PC-3 (cell line): Measurements from ENCODE around the gene NPNT. TPM values are rescaled to one million over a fixed set of nuclear protein-coding genes. Genes with fewer than 3 reads are reported as not detected.

Experiments
- ATAC-seq: fragments of 200-7000 bp; cut with Tn5 transposase; 2 replicates; pipeline ENCODE4 v1.9.1; 2020; ENCODE audit warnings: mild to moderate bottlenecking, moderate library complexity
- BruUV-seq: library from RNA; stranded (reverse); fragments of 400-500 nt; replicated peaks from 2 replicates; lab custom pipeline; 2021; lab: Mats Ljungman, UMichigan
- CTCF ChIA-PET: fragments of 300-600 bp; sonication (Branson Sonifier 250); formaldehyde crosslinking; loops from one replicate; lab custom pipeline; 2022; ENCODE audit warnings: antibody characterized with exemption; lab: Charles Lee
- POLR2A ChIA-PET: fragments of 300-600 bp; sonication (Branson Sonifier 250); formaldehyde crosslinking; loops from one replicate; lab custom pipeline; 2022; ENCODE audit warnings: antibody characterized with exemption; ENCODE audit not compliant: unreplicated experiment; lab: Charles Lee
- DNase-seq: peaks from one replicate; pipeline ENCODE4 v3.0.0-alpha.2; 2015
- H2AFZ ChIP-seq: fragments of 300-600 bp; sonication (generic); 2 replicates; pipeline ENCODE4 v1.6.0; 2016; ENCODE audit warnings: antibody characterized with exemption, low read length
- H3F3A ChIP-seq: fragments of 300-600 bp; sonication (generic); one replicate; pipeline ENCODE4 v1.6.0; 2017; ENCODE audit warnings: antibody characterized with exemption, low read length, control low read depth, mild to moderate bottlenecking; ENCODE audit not compliant: unreplicated experiment
- H3K27ac ChIP-seq: fragments of 300-600 bp; sonication (generic); 2 replicates; pipeline ENCODE4 v1.5.1; 2016; ENCODE audit warnings: mild to moderate bottlenecking, low read length
- H3K27me3 ChIP-seq: fragments of 300-600 bp; sonication (generic); 2 replicates; pipeline ENCODE4 v1.6.1; 2016; ENCODE audit warnings: low read length, mixed read lengths
- H3K36me3 ChIP-seq: fragments of 300-600 bp; sonication (generic); 2 replicates; pipeline ENCODE4 v1.6.1; 2016; ENCODE audit warnings: low read depth, mixed run types, low read length, mixed read lengths
- H3K4me1 ChIP-seq: fragments of 300-600 bp; sonication (generic); 2 replicates; pipeline ENCODE4 v1.5.1; 2016; ENCODE audit warnings: low read length; ENCODE audit not compliant: insufficient read depth
- H3K4me2 ChIP-seq: fragments of 300-600 bp; sonication (generic); 2 replicates; pipeline ENCODE4 v1.6.0; 2016; ENCODE audit warnings: low read length
- H3K4me3 ChIP-seq: fragments of 300-600 bp; sonication (generic); 2 replicates; pipeline ENCODE4 v1.5.1; 2016; ENCODE audit warnings: mild to moderate bottlenecking, low read length, mixed read lengths
- H3K79me2 ChIP-seq: fragments of 300-600 bp; sonication (generic); 2 replicates; pipeline ENCODE4 v1.6.1; 2017; ENCODE audit warnings: low read length, mixed read lengths
- H3K9ac ChIP-seq: fragments of 300-600 bp; sonication (generic); 2 replicates; pipeline ENCODE4 v1.6.0; 2016; ENCODE audit warnings: mild to moderate bottlenecking, low read length
- H3K9me2 ChIP-seq: fragments of 300-600 bp; sonication (generic); replicated peaks from 2 replicates; pipeline ENCODE4 v1.6.1; 2016; ENCODE audit warnings: mixed run types, low read length, mixed read lengths
- H3K9me3 ChIP-seq: fragments of 300-600 bp; sonication (generic); 2 replicates; pipeline ENCODE4 v1.6.1; 2016; ENCODE audit warnings: low read length, mixed read lengths
- H4K20me1 ChIP-seq: fragments of 300-600 bp; sonication (generic); 2 replicates; pipeline ENCODE4 v1.6.1; 2016; ENCODE audit warnings: low read length, mixed read lengths
- EZH2 ChIP-seq: fragments of 300-600 bp; sonication (generic); IDR thresholded peaks from one replicate; pipeline ENCODE4 v1.6.1; 2017; ENCODE audit warnings: antibody characterized with exemption, mild to moderate bottlenecking, low read length; ENCODE audit not compliant: unreplicated experiment
- EZH2phosphoT487 ChIP-seq: fragments of 300-600 bp; sonication (generic); IDR thresholded peaks from 2 replicates; pipeline ENCODE4 v1.6.1; 2018; ENCODE audit warnings: mild to moderate bottlenecking, antibody characterized with exemption, low read length, borderline replicate concordance
- intact Hi-C: fragments of 100-400 bp; cut with micrococcal nuclease; formaldehyde crosslinking; loops from 2 replicates; pipeline ENCODE4 v1.9.0; 2023
- total RNA-seq: library from RNA; depleted of rRNA; stranded (reverse); fragments of >200 nt; gene quantifications from 2 replicates; pipeline ENCODE4 v1.2.3, GENCODE V29; 2014
- TF ChIP-seq, protein P1 (sequence below): fragments of 300-600 bp; sonication (generic); conservative IDR thresholded peaks from 2 replicates; pipeline ENCODE4 v1.5.1; 2017; ENCODE audit warnings: antibody characterized with exemption, low read depth, mild to moderate bottlenecking, low read length

Gene NPNT
- total RNA-seq, 1 experiment from 2014 or later, result 29.7 TPM

GRCh38 chr4:105936901-105937300 is 41.6 kb downstream of the NPNT start:
- H4K20me1 ChIP-seq, result no peaks in the 10 kb centered on the region
- H3K9ac ChIP-seq, result no peak overlapping the region
- H3K4me1 ChIP-seq, result no peaks in the 10 kb centered on the region
- H3K9me2 ChIP-seq, result no peaks in the 10 kb centered on the region
- ATAC-seq, result no peak
- intact Hi-C loops, result no loop called here
- POLR2A ChIA-PET, result no interaction called here
- no peaks in the 10 kb centered on the region for H3K79me2 ChIP-seq
- BruUV-seq, result no TSS peak
- no peaks in the 10 kb centered on the region for H3K9me3 ChIP-seq
- no peaks in the 10 kb centered on the region for H3K27me3 ChIP-seq
- H3K36me3 ChIP-seq, result no peaks in the 10 kb centered on the region
- no peaks in the 10 kb centered on the region for H3F3A ChIP-seq
- no peak overlapping the region for H3K27ac ChIP-seq
- no peak overlapping the region for H2AFZ ChIP-seq
- H3K4me3 ChIP-seq, result no peak overlapping the region
- H3K4me2 ChIP-seq, result no peak overlapping the region
- TF ChIP-seq, protein P1, sequence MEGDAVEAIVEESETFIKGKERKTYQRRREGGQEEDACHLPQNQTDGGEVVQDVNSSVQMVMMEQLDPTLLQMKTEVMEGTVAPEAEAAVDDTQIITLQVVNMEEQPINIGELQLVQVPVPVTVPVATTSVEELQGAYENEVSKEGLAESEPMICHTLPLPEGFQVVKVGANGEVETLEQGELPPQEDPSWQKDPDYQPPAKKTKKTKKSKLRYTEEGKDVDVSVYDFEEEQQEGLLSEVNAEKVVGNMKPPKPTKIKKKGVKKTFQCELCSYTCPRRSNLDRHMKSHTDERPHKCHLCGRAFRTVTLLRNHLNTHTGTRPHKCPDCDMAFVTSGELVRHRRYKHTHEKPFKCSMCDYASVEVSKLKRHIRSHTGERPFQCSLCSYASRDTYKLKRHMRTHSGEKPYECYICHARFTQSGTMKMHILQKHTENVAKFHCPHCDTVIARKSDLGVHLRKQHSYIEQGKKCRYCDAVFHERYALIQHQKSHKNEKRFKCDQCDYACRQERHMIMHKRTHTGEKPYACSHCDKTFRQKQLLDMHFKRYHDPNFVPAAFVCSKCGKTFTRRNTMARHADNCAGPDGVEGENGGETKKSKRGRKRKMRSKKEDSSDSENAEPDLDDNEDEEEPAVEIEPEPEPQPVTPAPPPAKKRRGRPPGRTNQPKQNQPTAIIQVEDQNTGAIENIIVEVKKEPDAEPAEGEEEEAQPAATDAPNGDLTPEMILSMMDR, result no peak
- TF ChIP-seq EZH2phosphoT487, result no peak
- no peak for TF ChIP-seq EZH2
- CTCF ChIA-PET, result no interaction called here
- DNase-seq, result no peak

DNA sequence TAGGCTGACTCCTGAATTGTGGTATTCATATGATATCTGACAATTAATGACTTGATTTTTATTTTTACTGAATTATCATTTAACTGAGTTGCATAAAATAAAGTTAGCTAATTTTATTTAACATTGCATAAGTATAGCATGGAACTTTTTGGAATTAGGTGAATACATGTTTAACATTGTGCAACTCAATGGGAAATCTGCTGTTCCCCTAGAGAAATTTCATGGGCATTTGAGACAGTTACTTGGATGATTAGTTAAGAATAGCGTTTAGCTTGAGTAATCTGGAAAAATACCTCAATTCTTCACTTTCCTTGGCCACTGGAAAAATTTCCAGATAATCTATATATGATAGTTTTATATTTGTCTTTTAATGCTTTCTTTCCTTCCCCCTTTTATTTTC is 42.5 kb downstream of the NPNT start:
- Histone ChIP-seq H3K9me3 (no peaks in the 10 kb centered on the region), H3K4me2 (no peak overlapping the region), H4K20me1 (no peaks in the 10 kb centered on the region), H2AFZ (no peak overlapping the region), H3K27me3 (no peaks in the 10 kb centered on the region), H3K9me2 (no peaks in the 10 kb centered on the region), H3K4me3 (no peak overlapping the region), H3F3A (no peaks in the 10 kb centered on the region), H3K27ac (no peak overlapping the region), H3K4me1 (no peaks in the 10 kb centered on the region), H3K36me3 (no peaks in the 10 kb centered on the region), H3K9ac (no peak overlapping the region), H3K79me2 (no peaks in the 10 kb centered on the region)
- ATAC-seq (no peak), DNase-seq (no peak)
- ChIA-PET POLR2A (no interaction called here), CTCF (no interaction called here)
- BruUV-seq, result no TSS peak
- no peak for TF ChIP-seq EZH2
- intact Hi-C loops, result no loop called here

DNA sequence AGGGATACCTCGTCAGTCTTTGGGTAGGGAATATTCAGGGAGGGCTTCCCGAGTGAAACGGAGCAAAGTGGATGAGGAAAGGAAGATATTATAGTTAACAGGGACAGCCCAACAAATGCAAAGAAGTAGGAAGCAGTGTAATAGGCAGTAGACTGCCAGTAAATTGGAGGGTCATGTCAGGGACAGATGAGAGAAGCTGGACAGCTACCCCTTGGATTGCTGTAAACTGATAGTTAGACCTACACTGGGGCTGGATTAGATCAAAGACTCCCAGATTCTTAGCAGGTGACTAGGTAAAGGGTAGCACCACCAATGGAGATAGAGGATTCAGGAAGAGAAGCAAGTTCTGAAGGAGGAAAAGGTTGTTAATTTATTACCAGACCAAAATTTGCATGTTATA is 48.0 kb downstream of the NPNT start:
- Histone ChIP-seq H3K9me3 (no peaks in the 10 kb centered on the region), H3K79me2 (no peaks in the 10 kb centered on the region), H3K4me3 (no peak overlapping the region), H3K9me2 (no peaks in the 10 kb centered on the region), H2AFZ (no peak overlapping the region), H3K4me1 (no peaks in the 10 kb centered on the region), H3K9ac (no peak overlapping the region), H3K4me2 (no peak overlapping the region), H4K20me1 (no peaks in the 10 kb centered on the region), H3F3A (no peaks in the 10 kb centered on the region), H3K36me3 (peaks cover 6% of the 10 kb centered on the region; the same call in 1 of the 2 replicates), H3K27ac (no peak overlapping the region), H3K27me3 (no peaks in the 10 kb centered on the region)
- intact Hi-C loops, result no loop called here
- POLR2A ChIA-PET, result no interaction called here
- no peak for ATAC-seq
- no peak for DNase-seq
- CTCF ChIA-PET, result no interaction called here
- TF ChIP-seq EZH2 (no peak), EZH2phosphoT487 (no peak)
- TF ChIP-seq, protein P1, result no peak
- no TSS peak for BruUV-seq
